BJ (cell line): ENCODE data around the gene ZNF205. TPM values are rescaled to one million over a fixed set of nuclear protein-coding genes. Genes with fewer than 3 reads are reported as not detected.
"Not testable (repeated sequence)": the region's sequence is repeated elsewhere in the genome, so short reads cannot be mapped to it uniquely, and the experiment has no call there.

Source experiments
- CTCF ChIA-PET: fragments of 350-600 bp; formaldehyde crosslinking; extraction: SDS; loops from one replicate; lab custom pipeline; 2021; ENCODE audit warnings: antibody characterized with exemption, inconsistent platforms; lab: Yijun Ruan, JAX
- POLR2A ChIA-PET: fragments of 300-600 bp; sonication (Branson Sonifier 250); formaldehyde crosslinking; extraction: SDS; loops from one replicate; lab custom pipeline; 2021; ENCODE audit warnings: antibody characterized with exemption; lab: Charles Lee
- DNase-seq: peaks from one replicate; pipeline ENCODE4 v3.0.0-alpha.2; 2011; ENCODE audit warnings: low read depth
- H3K27me3 ChIP-seq: 2 replicates; pipeline ENCODE4 v1.6.0; 2011; ENCODE audit warnings: low read length; ENCODE audit not compliant: control insufficient read depth, insufficient read depth
- H3K36me3 ChIP-seq: 2 replicates; pipeline ENCODE4 v1.5.1; 2011; ENCODE audit warnings: low read length; ENCODE audit not compliant: control insufficient read depth, insufficient read depth
- H3K4me3 ChIP-seq: 2 replicates; pipeline ENCODE4 v1.5.1; 2011; ENCODE audit warnings: low read depth, mild to moderate bottlenecking, control low read depth, low read length
- polyA plus RNA-seq: library from polyadenylated mRNA; depleted of rRNA; stranded (reverse); fragments of >200 nt; gene quantifications from 2 replicates; pipeline ENCODE4 v1.2.3, GENCODE V29; 2011
- TF ChIP-seq, protein P1 (sequence below): IDR thresholded peaks from 2 replicates; pipeline ENCODE4 v1.5.1; 2011; ENCODE audit warnings: low read depth, mild to moderate bottlenecking, control low read depth, inconsistent platforms, low read length, moderate library complexity; ENCODE audit not compliant: insufficient read depth

Gene ZNF205
- polyA plus RNA-seq, 1 experiment = 9.0 TPM

- POLR2A ChIA-PET = no interaction called here
- Histone ChIP-seq H3K27me3 (no peaks in the 10 kb centered on the region), H3K36me3 (no peaks in the 10 kb centered on the region), H3K4me3 (no peak overlapping the region)
- DNase-seq = no peak
- CTCF ChIA-PET = interaction anchor here (0.7 kb wide), 1 partner anchor 26 kb away, joined by 3 read pairs; no protein-coding TSS in a partner anchor
- TF ChIP-seq, protein P1, sequence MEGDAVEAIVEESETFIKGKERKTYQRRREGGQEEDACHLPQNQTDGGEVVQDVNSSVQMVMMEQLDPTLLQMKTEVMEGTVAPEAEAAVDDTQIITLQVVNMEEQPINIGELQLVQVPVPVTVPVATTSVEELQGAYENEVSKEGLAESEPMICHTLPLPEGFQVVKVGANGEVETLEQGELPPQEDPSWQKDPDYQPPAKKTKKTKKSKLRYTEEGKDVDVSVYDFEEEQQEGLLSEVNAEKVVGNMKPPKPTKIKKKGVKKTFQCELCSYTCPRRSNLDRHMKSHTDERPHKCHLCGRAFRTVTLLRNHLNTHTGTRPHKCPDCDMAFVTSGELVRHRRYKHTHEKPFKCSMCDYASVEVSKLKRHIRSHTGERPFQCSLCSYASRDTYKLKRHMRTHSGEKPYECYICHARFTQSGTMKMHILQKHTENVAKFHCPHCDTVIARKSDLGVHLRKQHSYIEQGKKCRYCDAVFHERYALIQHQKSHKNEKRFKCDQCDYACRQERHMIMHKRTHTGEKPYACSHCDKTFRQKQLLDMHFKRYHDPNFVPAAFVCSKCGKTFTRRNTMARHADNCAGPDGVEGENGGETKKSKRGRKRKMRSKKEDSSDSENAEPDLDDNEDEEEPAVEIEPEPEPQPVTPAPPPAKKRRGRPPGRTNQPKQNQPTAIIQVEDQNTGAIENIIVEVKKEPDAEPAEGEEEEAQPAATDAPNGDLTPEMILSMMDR = no peak
Observed at GRCh38 chr16:3066440-3066748, 46.0 kb upstream of the ZNF205 start.

DNA sequence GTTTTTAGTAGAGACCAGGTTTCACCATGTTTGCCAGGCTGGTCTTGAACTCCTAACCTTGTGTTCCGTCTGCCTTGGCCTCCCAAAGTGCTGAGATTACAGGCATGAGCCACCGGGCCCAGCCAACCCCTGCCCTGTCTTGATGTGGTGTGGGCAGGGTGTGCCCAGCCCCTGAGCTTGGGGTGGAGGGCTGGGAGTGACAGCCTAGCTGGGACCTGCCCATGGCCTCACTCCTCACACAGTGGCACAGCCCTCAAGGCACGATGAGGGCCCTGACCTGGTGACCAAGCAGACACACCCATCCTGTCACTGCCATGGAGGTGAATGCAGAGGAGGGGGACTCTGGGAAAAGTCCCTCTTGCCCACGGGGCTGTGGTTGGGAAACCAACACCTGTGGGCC, 43.9 kb upstream of the ZNF205 start:
- TF ChIP-seq, protein P1 = no peak
- ChIA-PET CTCF (no interaction called here), POLR2A (no interaction called here)
- Histone ChIP-seq H3K27me3 (no peaks in the 10 kb centered on the region), H3K4me3 (no peak overlapping the region), H3K36me3 (no peaks in the 10 kb centered on the region)
- DNase-seq = no peak

GRCh38 chr16:3069146-3069545, 43.2 kb upstream of the ZNF205 start:
- H3K36me3 ChIP-seq, H3K4me3 ChIP-seq, H3K27me3 ChIP-seq, DNase-seq, POLR2A ChIA-PET, CTCF ChIA-PET: not testable (repeated sequence)

GRCh38 chr16:3070608-3071111, 41.7 kb upstream of the ZNF205 start:
- ChIA-PET POLR2A (no interaction called here), CTCF (interaction anchor here (1.5 to 1.6 kb wide), 2 partner anchors 10 to 59 kb away, joined by 4 to 5 read pairs; no protein-coding TSS in a partner anchor)
- no peak for DNase-seq
- TF ChIP-seq, protein P1 = no peak
- Histone ChIP-seq H3K4me3 (no peak overlapping the region), H3K36me3 (no peaks in the 10 kb centered on the region), H3K27me3 (peaks cover 4% of the 10 kb centered on the region)

DNA sequence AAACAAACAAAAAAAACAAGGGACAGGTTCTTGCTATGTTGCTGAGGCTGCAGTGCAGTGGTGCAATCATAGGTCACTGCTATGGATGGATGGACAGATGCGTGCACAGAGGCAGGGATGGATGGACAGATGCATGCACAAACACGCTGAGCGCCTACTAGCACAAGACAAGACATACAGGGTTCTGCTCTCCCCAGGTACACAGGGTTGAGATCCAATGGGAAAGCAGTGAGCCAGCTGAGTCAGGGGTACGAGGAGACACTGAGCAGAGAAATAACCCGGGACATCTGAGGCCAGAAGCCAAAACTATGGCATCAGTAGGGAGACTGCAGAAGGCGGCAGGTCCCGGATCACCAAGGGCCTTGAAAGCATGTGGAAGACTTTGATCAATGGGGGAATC, 40.7 kb upstream of the ZNF205 start:
- H3K36me3 ChIP-seq = no peaks in the 10 kb centered on the region
- ChIA-PET POLR2A (no interaction called here), CTCF (interaction anchor here (1.5 to 1.6 kb wide), 2 partner anchors 9 to 58 kb away, joined by 4 to 5 read pairs; no protein-coding TSS in a partner anchor)
- peaks cover 7% of the 10 kb centered on the region for H3K27me3 ChIP-seq
- TF ChIP-seq, protein P1 = no peak
- no peak for DNase-seq
- H3K4me3 ChIP-seq = no peak overlapping the region

DNA sequence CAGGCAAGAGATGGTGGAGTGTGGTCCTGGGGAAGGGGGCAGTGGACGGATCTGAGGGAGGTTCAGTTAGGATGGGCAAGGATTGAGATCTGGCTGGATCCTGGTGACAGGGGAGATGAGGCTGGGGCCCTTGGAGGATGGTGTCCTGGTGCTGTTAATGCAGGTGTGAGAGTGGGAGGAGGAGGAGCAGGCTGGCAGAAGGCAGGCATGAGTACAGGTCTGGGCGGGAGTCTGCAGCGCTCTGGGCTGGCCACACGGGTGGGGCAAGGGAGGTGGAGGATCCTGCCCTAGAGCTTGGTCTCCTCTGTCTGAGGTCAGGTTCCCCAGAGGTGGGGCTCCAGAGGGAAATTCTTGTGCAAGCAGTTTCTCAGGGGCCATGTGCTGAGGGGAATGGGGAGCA, 40.2 kb upstream of the ZNF205 start:
- H3K36me3 ChIP-seq, CTCF ChIA-PET, DNase-seq, H3K4me3 ChIP-seq, H3K27me3 ChIP-seq, POLR2A ChIA-PET: not testable (repeated sequence)

DNA sequence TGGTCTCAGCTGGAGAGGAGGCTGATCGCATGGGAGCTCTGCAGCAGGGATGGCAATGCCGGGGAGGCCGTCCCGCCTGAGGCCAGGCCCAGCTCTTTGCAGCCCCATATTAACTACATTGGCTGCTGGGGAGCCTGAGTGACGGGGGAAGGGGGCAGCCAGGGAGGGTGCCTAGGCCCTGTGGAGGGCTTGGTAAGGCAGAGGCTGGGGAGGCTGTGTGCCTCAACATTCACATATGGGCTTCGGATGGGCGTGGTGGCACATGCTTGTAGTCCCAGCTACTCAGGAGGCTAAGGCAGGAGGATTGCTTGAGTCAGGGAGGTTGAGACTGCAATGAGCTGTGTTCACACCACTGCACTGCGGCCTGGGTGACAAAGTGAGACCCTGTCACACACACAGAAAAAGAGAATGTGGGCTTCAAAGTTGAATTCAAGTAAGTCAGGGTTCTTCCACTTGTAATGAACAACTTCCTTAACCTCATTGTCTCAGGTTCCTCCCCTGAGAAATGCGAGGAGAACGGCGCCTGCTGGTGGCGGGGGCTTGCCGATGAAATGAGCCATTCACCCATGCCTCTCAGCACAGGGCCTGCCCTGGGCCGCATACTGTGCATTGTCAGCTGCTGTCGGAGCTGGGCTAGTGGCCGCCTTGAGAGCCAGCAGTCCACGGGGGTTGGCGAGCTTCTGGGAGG, 39.7 kb upstream of the ZNF205 start:
- POLR2A ChIA-PET, H3K27me3 ChIP-seq, H3K36me3 ChIP-seq, DNase-seq, CTCF ChIA-PET, H3K4me3 ChIP-seq: not testable (repeated sequence)
